H9 (cell line): Measurements from ENCODE around the gene CDH5. TPM values are rescaled to one million over a fixed set of nuclear protein-coding genes. Genes with fewer than 3 reads are reported as not detected.

Experiments
- DNase-seq: peaks from one replicate; pipeline ENCODE4 v3.0.0-alpha.2; 2017
- H2AFZ ChIP-seq: one replicate; pipeline ENCODE4 v1.6.1; 2013; ENCODE audit warnings: mild to moderate bottlenecking, low read length, control low read depth, moderate library complexity
- H2AK5ac ChIP-seq: 2 replicates; pipeline ENCODE4 v1.6.1; 2013; ENCODE audit warnings: low read length, control low read depth, mixed read lengths; ENCODE audit not compliant: insufficient read length
- H2BK120ac ChIP-seq: one replicate; pipeline ENCODE4 v1.6.1; 2013; ENCODE audit warnings: low read depth, mild to moderate bottlenecking, low read length, control low read depth, inconsistent platforms; ENCODE audit not compliant: poor library complexity, severe bottlenecking
- H2BK12ac ChIP-seq: 2 replicates; pipeline ENCODE4 v1.6.1; 2013; ENCODE audit warnings: low read length, control low read depth, mixed read lengths, low read depth; ENCODE audit not compliant: insufficient read length
- H2BK15ac ChIP-seq: 2 replicates; pipeline ENCODE4 v1.6.1; 2013; ENCODE audit warnings: low read depth, low read length, control low read depth
- H2BK20ac ChIP-seq: one replicate; pipeline ENCODE4 v1.6.1; 2013; ENCODE audit warnings: low read depth, mild to moderate bottlenecking, low read length, control low read depth, inconsistent platforms; ENCODE audit not compliant: poor library complexity, severe bottlenecking
- H2BK5ac ChIP-seq: 2 replicates; pipeline ENCODE4 v1.6.1; 2013; ENCODE audit warnings: low read length, control low read depth, mixed read lengths; ENCODE audit not compliant: insufficient read length
- H3K14ac ChIP-seq: 2 replicates; pipeline ENCODE4 v1.6.1; 2013; ENCODE audit warnings: low read length, control low read depth; ENCODE audit not compliant: insufficient read depth
- H3K18ac ChIP-seq: 2 replicates; pipeline ENCODE4 v1.6.1; 2013; ENCODE audit warnings: low read depth, mild to moderate bottlenecking, mixed read lengths, low read length, control low read depth; ENCODE audit not compliant: insufficient read length
- H3K23ac ChIP-seq: 2 replicates; pipeline ENCODE4 v1.6.1; 2013; ENCODE audit warnings: low read length, control low read depth, mixed read lengths, low read depth; ENCODE audit not compliant: insufficient read length
- H3K23me2 ChIP-seq: 2 replicates; pipeline ENCODE4 v1.6.1; 2013; ENCODE audit warnings: low read depth, mild to moderate bottlenecking, mixed read lengths, low read length, control low read depth; ENCODE audit not compliant: insufficient read length, poor library complexity, severe bottlenecking
- H3K27ac ChIP-seq: 2 replicates; pipeline ENCODE4 v1.5.1; 2013; ENCODE audit warnings: low read length, control low read depth, mixed read lengths, low read depth; ENCODE audit not compliant: insufficient read length
- H3K27me3 ChIP-seq: 2 replicates; pipeline ENCODE4 v1.6.1; 2013; ENCODE audit warnings: low read length, control low read depth, inconsistent platforms; ENCODE audit not compliant: insufficient read depth
- H3K4ac ChIP-seq: 2 replicates; pipeline ENCODE4 v1.6.1; 2013; ENCODE audit warnings: low read depth, mild to moderate bottlenecking, control low read depth, inconsistent platforms, low read length, moderate library complexity
- H3K4me1 ChIP-seq: 2 replicates; pipeline ENCODE4 v1.6.1; 2013; ENCODE audit warnings: low read length, control low read depth, inconsistent platforms; ENCODE audit not compliant: insufficient read depth
- H3K4me2 ChIP-seq: 2 replicates; pipeline ENCODE4 v1.6.1; 2013; ENCODE audit warnings: low read length, control low read depth, mixed read lengths; ENCODE audit not compliant: insufficient read length, insufficient read depth
- H3K56ac ChIP-seq: 2 replicates; pipeline ENCODE4 v1.6.1; 2013; ENCODE audit warnings: low read depth, mild to moderate bottlenecking, mixed read lengths, low read length, control low read depth; ENCODE audit not compliant: insufficient read length
- H3K79me1 ChIP-seq: 2 replicates; pipeline ENCODE4 v1.6.1; 2013; ENCODE audit warnings: low read depth, mild to moderate bottlenecking, moderate library complexity, low read length, control low read depth, inconsistent platforms; ENCODE audit not compliant: insufficient read depth, poor library complexity, severe bottlenecking
- H3K79me2 ChIP-seq: 2 replicates; pipeline ENCODE4 v1.6.1; 2013; ENCODE audit warnings: low read length, control low read depth, inconsistent platforms; ENCODE audit not compliant: insufficient read depth
- H3K9ac ChIP-seq: 2 replicates; pipeline ENCODE4 v1.6.1; 2013; ENCODE audit warnings: low read length, control low read depth, mixed read lengths; ENCODE audit not compliant: insufficient read length; ENCODE audit errors: extremely low read depth
- H3K9me3 ChIP-seq: one replicate; pipeline ENCODE4 v1.6.1; 2013; ENCODE audit warnings: low read depth, low read length, inconsistent platforms; ENCODE audit not compliant: control insufficient read depth
- H3T11ph ChIP-seq: one replicate; pipeline ENCODE4 v1.6.1; 2013; ENCODE audit warnings: mild to moderate bottlenecking, low read length, control low read depth, inconsistent platforms
- H4K20me1 ChIP-seq: one replicate; pipeline ENCODE4 v1.6.1; 2013; ENCODE audit not compliant: control insufficient read depth, insufficient read length, insufficient read depth
- H4K5ac ChIP-seq: 2 replicates; pipeline ENCODE4 v1.6.1; 2013; ENCODE audit warnings: low read depth, mild to moderate bottlenecking, mixed read lengths, low read length, control low read depth; ENCODE audit not compliant: insufficient read length
- H4K8ac ChIP-seq: replicated peaks from 2 replicates; pipeline ENCODE4 v1.6.1; 2013; ENCODE audit warnings: low read length, control low read depth, mixed read lengths, low read depth; ENCODE audit not compliant: insufficient read length
- H4K91ac ChIP-seq: 2 replicates; pipeline ENCODE4 v1.6.1; 2013; ENCODE audit warnings: low read depth, mild to moderate bottlenecking, moderate library complexity, mixed read lengths, low read length, control low read depth; ENCODE audit not compliant: insufficient read length
- H3K27ac Mint-ChIP-seq, 3 experiments: 2 replicates in 2 of 3; 3 replicates in 1 of 3; pipeline ENCODE4 v1.8.0; 2020 to 2021; ENCODE audit warnings: mixed read lengths in 3 of 3, mild to moderate bottlenecking in 1 of 3, moderate library complexity in 1 of 3
- H3K27me3 Mint-ChIP-seq: 2 replicates; pipeline ENCODE4 v1.8.0; 2021; ENCODE audit warnings: low read depth, mild to moderate bottlenecking, moderate library complexity, mixed read lengths
- H3K36me3 Mint-ChIP-seq, 3 experiments: 2 replicates in 2 of 3; 3 replicates in 1 of 3; pipeline ENCODE4 v1.8.0; 2020 to 2021; ENCODE audit warnings: low read depth in 3 of 3, mixed read lengths in 3 of 3; ENCODE audit not compliant: insufficient read depth in 1 of 3
- H3K4me1 Mint-ChIP-seq, 2 experiments: 2 replicates each; pipeline ENCODE4 v1.8.0; 2020; ENCODE audit warnings: mixed read lengths in 2 of 2
- H3K4me3 Mint-ChIP-seq, 2 experiments: 2 replicates in 1 of 2; 3 replicates in 1 of 2; pipeline ENCODE4 v1.8.0; 2020 to 2021; ENCODE audit warnings: mild to moderate bottlenecking in 2 of 2, mixed read lengths in 2 of 2, moderate library complexity in 1 of 2
- H3K9me3 Mint-ChIP-seq, 2 experiments: 2 replicates in 1 of 2; 3 replicates in 1 of 2; pipeline ENCODE4 v1.8.0; 2020; ENCODE audit warnings: mild to moderate bottlenecking in 2 of 2, mixed read lengths in 2 of 2, moderate library complexity in 1 of 2
- CTCF ChIP-seq: fragments of 200-600 bp; sonication (generic); conservative IDR thresholded peaks from 3 replicates; pipeline ENCODE4 v1.8.0; 2021; ENCODE audit warnings: antibody characterized with exemption, mild to moderate bottlenecking
- WGBS: extraction: QIAGEN DNeasy Blood & Tissue Kit; methylation state at CpG from one replicate; pipeline ENCODE4 v1.1.7; 2013; ENCODE audit warnings: missing lambda C conversion rate, low lambda C conversion rate, mixed read lengths; ENCODE audit not compliant: insufficient read length; ENCODE audit errors: extremely low coverage; 5-methylcytosine and 5-hydroxymethylcytosine counted together
- total RNA-seq: library from RNA; stranded (reverse); gene quantifications from 2 replicates; pipeline ENCODE4 v1.2.1, GENCODE V29; 2021

CDH5 gene
- total RNA-seq, 1 experiment from 2014 or later = 0.20 TPM

- H3K9me3 ChIP-seq = no peaks in the 10 kb centered on the region
- no peak overlapping the region for H4K5ac ChIP-seq
- H3K14ac ChIP-seq = no peak overlapping the region
- H3T11ph ChIP-seq = no peak overlapping the region
- no peak overlapping the region for H2BK20ac ChIP-seq
- no peak overlapping the region for H4K8ac ChIP-seq
- H4K20me1 ChIP-seq = no peaks in the 10 kb centered on the region
- H3K79me2 ChIP-seq = no peaks in the 10 kb centered on the region
- no peak overlapping the region for H3K4ac ChIP-seq
- H3K23ac ChIP-seq = no peak overlapping the region
- peaks cover 4% of the 10 kb centered on the region; the same call in 1 of the 2 replicates for H3K4me1 ChIP-seq
- H3K27ac Mint-ChIP-seq = peak overlapping the region in 1 of 3 experiments; percentile 14; a peak in 1 of 7 replicates
- H2BK12ac ChIP-seq = no peak overlapping the region
- H2BK15ac ChIP-seq = no peak overlapping the region
- no peak overlapping the region for H2BK5ac ChIP-seq
- no CpG with 5 or more reads among the region's 4 CpGs for WGBS
- H3K27me3 ChIP-seq = no peaks in the 10 kb centered on the region
- H3K4me2 ChIP-seq = no peak overlapping the region
- H3K27me3 Mint-ChIP-seq = peaks cover 20% of the 10 kb centered on the region
- no peak for TF ChIP-seq CTCF
- no peak overlapping the region for H2BK120ac ChIP-seq
- H3K79me1 ChIP-seq = no peaks in the 10 kb centered on the region
- H3K9me3 Mint-ChIP-seq = no peaks in the 10 kb centered on the region
- H4K91ac ChIP-seq = no peak overlapping the region
- H2AK5ac ChIP-seq = no peak overlapping the region
- peaks cover 42 to 53% of the 10 kb centered on the region in 2 experiments for H3K4me1 Mint-ChIP-seq
- H3K36me3 Mint-ChIP-seq = no peaks in the 10 kb centered on the region
- H3K9ac ChIP-seq = no peak overlapping the region
- H3K18ac ChIP-seq = no peak overlapping the region
- no peak overlapping the region for H3K27ac ChIP-seq
- H3K23me2 ChIP-seq = no peaks in the 10 kb centered on the region
- no peak for DNase-seq
- peak overlapping the region in 1 of 2 experiments; percentile 13; a peak in 1 of 5 replicates for H3K4me3 Mint-ChIP-seq
- H2AFZ ChIP-seq = no peak overlapping the region
- no peak overlapping the region for H3K56ac ChIP-seq
Measured at GRCh38 chr16:66365651-66366050, 840 bp upstream of the CDH5 start.
